NB4 (cell line): ENCODE data around the gene ZNF574.
A peak's percentile ranks its signal among the peaks of the same experiment; 100 is the strongest.

Experiments used
- DNase-seq: peaks from one replicate; pipeline ENCODE4 v3.0.0; 2010; ENCODE audit warnings: low read depth
- H3K4me3 ChIP-seq: one replicate; pipeline ENCODE4 v1.5.1; 2011; ENCODE audit warnings: mild to moderate bottlenecking, low read depth, low read length, moderate library complexity
- CTCF ChIP-seq: IDR thresholded peaks from one replicate; pipeline ENCODE4 v1.5.1; 2012; ENCODE audit warnings: low read depth, low read length
- MAX ChIP-seq: IDR thresholded peaks from 2 replicates; pipeline ENCODE4 v1.6.1; 2011; ENCODE audit warnings: low read depth, low read length
- MYC ChIP-seq: IDR thresholded peaks from 2 replicates; pipeline ENCODE4 v1.6.1; 2011; ENCODE audit warnings: low read depth, low read length
- POLR2A ChIP-seq: IDR thresholded peaks from 2 replicates; pipeline ENCODE4 v1.6.1; 2011; ENCODE audit warnings: mild to moderate bottlenecking; ENCODE audit not compliant: insufficient read length; ENCODE audit errors: extremely low read depth

The ZNF574 gene

GRCh38 chr19:42091300-42091699, 15.3 kb downstream of the ZNF574 start:
- TF ChIP-seq MAX (no peak), MYC (no peak), CTCF (no peak), POLR2A (no peak)
- H3K4me3 ChIP-seq: no peak overlapping the region
- no peak for DNase-seq

- no peak overlapping the region for H3K4me3 ChIP-seq
- DNase-seq: no peak
- no peak for TF ChIP-seq CTCF
Measured at GRCh38 chr19:42091742-42092141, 15.8 kb downstream of the ZNF574 start.

GRCh38 chr19:42092350-42092749, 16.4 kb downstream of the ZNF574 start:
- TF ChIP-seq MAX: no peak
- no peak for TF ChIP-seq POLR2A
- no peak for TF ChIP-seq MYC
- TF ChIP-seq CTCF: peak; percentile 61
- no peak overlapping the region for H3K4me3 ChIP-seq
- DNase-seq: peak; percentile 46

- TF ChIP-seq MAX: no peak
- no peak for TF ChIP-seq CTCF
- no peak for TF ChIP-seq MYC
- TF ChIP-seq POLR2A: no peak
- DNase-seq: no peak
- H3K4me3 ChIP-seq: no peak overlapping the region
Measured at GRCh38 chr19:42093505-42093904, 17.5 kb downstream of the ZNF574 start.

DNA sequence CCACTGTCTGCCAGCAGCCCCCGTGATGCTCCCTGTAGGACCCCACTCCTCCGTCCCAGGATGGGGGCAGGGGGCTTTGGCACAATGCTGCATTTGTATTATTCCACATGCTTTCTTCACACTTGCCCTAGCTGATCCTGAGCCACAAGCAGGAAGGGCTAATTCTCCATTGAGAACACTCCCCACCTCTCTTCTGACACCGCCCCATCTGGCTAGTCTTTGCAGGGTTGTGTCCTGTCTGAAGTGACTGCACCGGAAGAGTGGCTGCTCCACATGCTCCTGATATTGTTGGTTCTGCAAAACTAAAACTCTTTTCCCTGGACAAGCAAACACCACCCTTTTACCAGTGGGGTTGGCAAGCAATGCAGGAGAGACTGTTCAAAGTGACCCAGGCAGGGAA, 18.0 kb downstream of the ZNF574 start:
- TF ChIP-seq POLR2A (no peak), MYC (no peak), MAX (no peak), CTCF (no peak)
- no peak overlapping the region for H3K4me3 ChIP-seq
- DNase-seq: no peak

- TF ChIP-seq CTCF: no peak
- TF ChIP-seq POLR2A: no peak
- no peak for TF ChIP-seq MAX
- TF ChIP-seq MYC: no peak
- DNase-seq: no peak
- H3K4me3 ChIP-seq: no peak overlapping the region
Measured at GRCh38 chr19:42095142-42095813, 19.3 kb downstream of the ZNF574 start.
